Activated CD4-positive, CD25-positive, alpha-beta regulatory T cell treated with anti-CD3 and anti-CD28 coated beads, Interleukin-2, amount 50 U/mL, for 72 hours (primary cell): ENCODE results near the gene FRMD6.

Experiments used
- DNase-seq: peaks from one replicate; pipeline ENCODE4 v3.0.0; 2021

The FRMD6 gene

GRCh38 chr14:51674294-51675002 is 22.7 kb downstream of the FRMD6 start:
- no peak for DNase-seq

- no peak for DNase-seq
Measured at GRCh38 chr14:51676549-51676948, 24.8 kb downstream of the FRMD6 start.

DNA sequence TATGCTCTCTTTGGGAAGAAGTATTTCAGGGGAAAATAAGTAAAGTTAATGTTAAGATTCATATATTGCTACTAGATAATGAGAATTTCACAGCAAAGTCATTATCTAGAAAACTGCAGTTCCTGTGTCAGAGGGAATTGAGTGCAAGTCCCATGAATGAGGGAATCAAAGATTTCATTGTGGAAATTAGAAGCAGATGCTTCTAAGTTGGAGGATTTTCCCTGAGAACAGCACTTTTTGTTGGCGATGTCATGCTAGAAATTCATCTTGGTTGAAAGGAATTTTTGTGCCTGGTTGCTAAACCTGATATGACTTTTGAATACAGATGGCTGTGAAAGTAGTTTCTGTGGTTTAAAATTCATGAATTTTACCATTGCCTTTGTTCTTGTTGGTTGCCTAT is 25.6 kb downstream of the FRMD6 start:
- no peak for DNase-seq

DNA sequence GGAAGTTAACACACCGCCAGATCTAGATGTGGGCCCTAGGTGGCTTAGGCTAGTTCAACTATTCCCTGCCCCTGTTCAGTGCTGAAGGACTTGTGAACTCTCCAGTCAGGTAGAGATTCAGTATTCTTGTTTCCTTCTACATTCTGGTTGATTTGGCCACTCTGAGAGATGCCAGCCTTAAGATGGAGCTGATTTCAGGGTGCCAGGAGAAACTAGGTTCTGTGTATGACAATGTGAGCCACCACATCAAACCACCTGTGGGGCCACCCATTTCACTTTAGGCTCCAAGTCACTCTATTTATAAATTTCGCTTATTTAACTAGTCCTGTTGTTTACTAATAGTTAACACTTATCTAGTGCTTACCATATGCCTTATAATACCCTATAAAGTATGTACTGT is 26.0 kb downstream of the FRMD6 start:
- DNase-seq, result no peak

DNA sequence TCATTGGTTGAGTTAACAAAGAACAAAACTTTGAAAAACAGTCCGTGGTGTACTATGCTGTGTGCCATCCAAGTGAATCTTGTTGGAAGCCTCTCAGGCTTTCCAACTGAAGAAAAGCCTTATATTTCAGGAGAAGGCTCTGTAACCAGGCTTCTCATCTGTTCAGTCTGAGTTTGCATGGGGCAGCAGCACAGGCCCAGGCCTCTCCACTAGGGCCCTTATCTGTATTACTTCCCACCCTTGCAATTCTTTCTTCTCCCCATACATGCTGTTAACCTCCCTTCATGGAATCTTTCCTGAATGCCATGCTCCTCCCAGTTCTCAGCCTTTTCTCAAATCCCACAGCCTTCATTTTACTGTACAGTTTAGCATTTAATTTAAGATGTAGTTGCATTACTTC is 28.3 kb downstream of the FRMD6 start:
- DNase-seq, result no peak

DNA sequence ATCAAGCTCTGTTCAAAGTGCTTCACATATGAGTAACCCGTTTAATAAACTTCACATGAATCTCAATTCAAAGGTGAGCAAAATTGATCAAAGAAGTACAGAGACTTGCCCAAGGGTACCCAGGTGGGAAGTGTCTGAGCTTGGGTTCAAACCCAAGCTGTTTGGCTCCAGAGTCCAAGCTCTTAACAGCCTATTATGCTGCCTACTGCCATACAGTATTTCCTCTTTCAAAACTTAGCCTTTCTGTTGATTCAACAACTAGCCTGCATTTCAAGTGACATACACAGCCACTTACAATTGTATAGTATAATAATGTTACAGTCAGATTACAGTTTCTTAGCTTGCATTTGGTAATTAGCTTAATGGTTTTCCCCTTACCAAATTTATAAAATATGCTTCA is 29.7 kb downstream of the FRMD6 start:
- DNase-seq, result no peak

- DNase-seq, result no peak
Measured at GRCh38 chr14:51682411-51682810, 30.7 kb downstream of the FRMD6 start.

GRCh38 chr14:51684760-51685159 is 33.0 kb downstream of the FRMD6 start:
- no peak for DNase-seq

DNA sequence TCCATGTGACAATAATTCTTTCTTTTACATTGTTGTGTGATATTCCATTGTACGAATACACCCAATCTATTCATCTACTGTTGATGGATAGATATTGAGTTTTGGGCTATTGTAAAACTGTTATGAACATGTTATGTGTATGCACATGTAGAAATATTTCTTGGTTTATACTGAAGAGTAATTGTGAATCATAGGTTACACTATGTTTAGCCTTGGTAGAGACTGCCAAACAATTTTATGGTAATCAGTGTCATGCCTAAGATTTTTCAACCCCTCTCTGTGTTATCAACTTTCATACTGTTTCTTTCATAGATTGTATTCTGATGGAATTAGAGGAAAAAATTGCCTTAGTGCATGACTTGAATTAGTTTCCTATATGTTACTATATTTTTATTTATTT is 39.5 kb downstream of the FRMD6 start:
- DNase-seq, result no peak

DNA sequence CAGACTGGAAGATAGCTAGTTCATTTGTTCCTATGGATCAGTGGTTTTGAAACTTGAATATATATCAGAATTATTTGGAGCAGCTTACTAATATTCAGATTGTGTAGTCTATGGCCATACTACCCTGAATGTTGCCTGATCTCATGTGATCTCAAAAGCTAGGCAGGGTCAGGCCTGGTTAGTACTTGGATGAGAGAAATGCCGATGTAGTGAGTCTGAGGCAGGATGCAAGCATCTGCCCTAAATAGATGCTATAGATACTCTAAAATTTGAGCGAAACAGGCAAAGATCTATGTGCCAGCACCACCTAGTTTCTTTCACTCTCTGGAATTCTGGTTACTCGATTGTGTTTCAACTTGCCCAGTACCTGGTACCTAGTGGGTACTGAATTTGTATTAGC is 40.9 kb downstream of the FRMD6 start:
- no peak for DNase-seq

DNA sequence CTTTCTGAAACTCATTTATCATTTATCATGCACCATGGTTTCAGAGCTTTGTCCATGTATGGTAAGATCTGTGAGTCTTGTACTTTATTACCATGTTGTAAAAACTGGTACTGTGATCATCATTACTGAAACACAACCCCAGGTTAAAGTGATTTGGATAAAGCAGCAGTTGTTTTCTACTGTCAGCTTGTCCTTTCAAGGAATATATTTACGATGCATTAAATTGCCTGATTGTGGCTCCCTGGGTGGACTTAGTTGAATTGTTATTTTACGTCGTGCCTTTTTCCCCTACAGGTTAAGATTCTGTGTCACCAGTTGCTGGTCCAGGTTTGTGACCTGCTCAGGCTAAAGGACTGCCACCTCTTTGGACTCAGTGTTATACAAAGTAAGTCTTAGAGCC is 46.1 kb downstream of the FRMD6 start:
- no peak for DNase-seq

GRCh38 chr14:51701951-51702350 is 50.2 kb downstream of the FRMD6 start:
- no peak for DNase-seq

GRCh38 chr14:51703787-51704186 is 52.1 kb downstream of the FRMD6 start:
- DNase-seq, result no peak

DNA sequence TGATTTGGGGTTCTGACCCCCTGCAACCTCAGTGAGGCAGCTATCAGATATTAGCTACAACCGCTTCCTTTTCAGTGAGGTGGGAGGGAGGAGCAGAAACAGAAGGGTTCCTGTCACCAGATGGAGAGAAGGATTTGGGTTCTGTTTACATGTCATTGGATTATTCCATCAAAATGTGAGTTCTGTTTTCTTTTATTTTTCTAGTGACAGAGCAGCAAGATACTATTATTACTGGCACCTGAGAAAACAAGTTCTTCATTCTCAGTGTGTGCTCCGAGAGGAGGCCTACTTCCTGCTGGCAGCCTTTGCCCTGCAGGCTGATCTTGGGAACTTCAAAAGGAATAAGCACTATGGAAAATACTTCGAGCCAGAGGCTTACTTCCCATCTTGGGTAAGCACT is 52.8 kb downstream of the FRMD6 start:
- no peak for DNase-seq

- DNase-seq, result no peak
Measured at GRCh38 chr14:51707327-51707726, 55.6 kb downstream of the FRMD6 start.

DNA sequence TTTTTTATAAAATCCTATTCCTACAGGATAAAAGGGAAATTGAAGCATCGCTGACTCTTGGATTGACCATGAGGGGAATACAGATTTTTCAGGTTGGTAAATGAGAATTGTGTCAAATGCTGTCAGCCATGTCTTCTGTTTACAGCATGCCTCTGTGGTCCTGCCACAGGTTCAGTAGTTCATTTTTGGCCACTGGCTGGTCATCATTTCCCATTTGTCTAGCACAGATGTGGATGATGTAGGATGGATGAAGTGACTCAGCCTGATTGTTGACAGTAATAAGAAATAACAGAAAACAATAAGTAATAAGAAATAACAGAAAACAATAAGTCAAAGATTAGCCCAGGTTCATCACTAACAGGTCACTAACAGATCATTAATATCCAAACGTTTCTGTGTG is 59.8 kb downstream of the FRMD6 start:
- DNase-seq, result no peak

- no peak for DNase-seq
Measured at GRCh38 chr14:51715250-51715649, 63.5 kb downstream of the FRMD6 start.

- no peak for DNase-seq
Measured at GRCh38 chr14:51715742-51716141, 64.0 kb downstream of the FRMD6 start.

GRCh38 chr14:51716610-51717009 is 64.9 kb downstream of the FRMD6 start:
- no peak for DNase-seq

DNA sequence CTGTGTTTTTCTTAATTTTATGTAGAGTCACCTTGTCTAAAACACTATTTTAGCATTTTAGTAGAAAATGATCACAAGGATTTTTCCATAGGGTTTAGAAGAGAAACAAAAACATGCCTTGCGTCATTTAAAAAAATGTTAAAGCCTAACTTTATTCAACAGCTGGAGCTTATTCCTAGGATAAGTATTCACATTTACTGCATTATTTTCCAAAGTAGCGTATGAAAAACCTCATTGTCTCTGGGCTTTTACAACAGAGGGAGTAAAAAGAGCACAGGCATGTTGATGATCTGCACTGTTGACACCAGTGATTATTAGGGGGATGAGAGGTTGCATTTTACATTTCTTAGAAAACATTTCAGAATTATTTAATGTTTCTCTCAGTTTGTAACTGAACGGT is 66.1 kb downstream of the FRMD6 start:
- DNase-seq, result no peak

- DNase-seq, result no peak
Measured at GRCh38 chr14:51719955-51720354, 68.2 kb downstream of the FRMD6 start.

DNA sequence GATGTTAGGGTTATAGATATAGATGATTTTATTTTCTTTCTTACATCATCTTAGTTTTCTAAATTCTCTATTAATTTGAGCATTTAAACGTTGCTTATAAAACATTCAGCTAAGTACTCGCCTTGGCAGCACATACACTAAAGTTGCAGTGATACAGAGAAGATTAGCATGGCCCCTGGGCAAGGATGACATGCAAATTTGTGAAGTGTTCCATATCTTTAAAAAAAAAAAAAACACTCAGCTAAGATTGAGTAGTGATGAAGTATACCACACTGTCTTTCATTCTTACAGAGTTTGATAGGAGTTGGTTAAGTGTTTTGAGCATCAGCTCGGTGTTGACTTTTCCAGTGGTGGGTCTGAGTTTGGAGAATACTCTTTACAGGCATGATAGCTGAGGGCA is 72.3 kb downstream of the FRMD6 start:
- DNase-seq, result no peak

DNA sequence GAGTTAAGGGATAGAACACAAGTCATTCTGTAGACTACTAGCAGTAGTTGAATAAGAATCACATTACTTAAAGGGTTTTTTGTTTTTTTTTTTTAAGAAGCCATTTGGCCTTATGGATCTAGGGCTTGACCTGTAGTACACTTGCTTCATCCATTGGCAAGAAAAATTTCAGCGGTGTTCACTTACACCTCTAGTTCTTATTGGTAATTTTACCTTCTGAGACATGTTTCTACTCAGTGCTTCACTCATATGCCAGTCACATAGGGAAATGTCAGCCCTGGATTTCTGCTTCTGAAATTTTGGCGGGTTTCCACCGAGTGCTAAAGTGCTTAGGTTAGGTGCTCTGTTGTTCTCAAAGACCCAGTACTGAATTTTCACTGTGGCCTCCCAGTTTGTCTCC is 72.9 kb downstream of the FRMD6 start:
- no peak for DNase-seq

- DNase-seq, result no peak
Measured at GRCh38 chr14:51725061-51725460, 73.4 kb downstream of the FRMD6 start.

GRCh38 chr14:51726166-51726899 is 74.6 kb downstream of the FRMD6 start:
- no peak for DNase-seq
